D341Med (cell line): Measurements from ENCODE around the gene CDH11.
A peak's percentile ranks its signal among the peaks of the same experiment; 100 is the strongest.

Experiments used
- DNase-seq: peaks from one replicate; pipeline ENCODE4 v3.0.0; 2012; ENCODE audit warnings: low spot score

The CDH11 gene

DNA sequence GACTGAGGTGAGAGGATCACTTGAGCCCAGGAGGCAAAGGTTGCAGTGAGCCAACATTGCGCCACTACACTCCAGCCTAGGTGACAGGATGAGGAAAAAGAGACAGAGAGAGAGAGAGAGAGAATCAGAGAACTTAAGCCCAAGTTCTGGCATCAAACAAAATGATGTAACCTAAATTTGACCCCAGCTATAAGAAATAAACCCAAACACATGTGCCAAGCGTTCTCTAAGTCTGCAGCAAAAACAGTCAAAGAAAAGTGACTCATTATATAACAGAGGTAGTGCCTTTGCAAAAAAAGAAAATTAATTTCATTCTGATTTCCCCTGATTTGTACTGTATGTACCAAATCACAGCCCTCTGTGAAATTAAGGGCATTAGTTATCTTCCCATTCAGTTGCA lies 89.5 kb downstream of the CDH11 start:
- DNase-seq: no peak

DNA sequence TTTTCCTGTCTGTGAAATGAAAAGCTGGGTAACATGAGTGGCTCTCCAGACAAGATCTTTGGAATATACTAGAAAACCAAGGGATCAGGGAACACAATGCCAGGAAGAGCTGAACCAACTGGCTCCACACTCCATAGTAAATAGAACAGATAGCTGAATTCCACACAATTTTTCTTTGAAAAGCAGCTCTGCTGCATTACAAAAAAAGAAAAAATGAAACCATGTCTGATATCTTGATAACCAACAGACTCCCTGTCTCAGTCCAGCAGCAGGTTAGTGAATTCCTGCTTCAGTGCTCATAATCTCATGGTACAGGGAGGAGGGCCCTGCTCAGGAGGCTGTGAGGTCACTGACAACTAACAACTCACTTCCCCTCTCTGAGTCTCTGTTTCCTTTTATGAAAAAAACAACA lies 97.1 kb downstream of the CDH11 start:
- no peak for DNase-seq

DNA sequence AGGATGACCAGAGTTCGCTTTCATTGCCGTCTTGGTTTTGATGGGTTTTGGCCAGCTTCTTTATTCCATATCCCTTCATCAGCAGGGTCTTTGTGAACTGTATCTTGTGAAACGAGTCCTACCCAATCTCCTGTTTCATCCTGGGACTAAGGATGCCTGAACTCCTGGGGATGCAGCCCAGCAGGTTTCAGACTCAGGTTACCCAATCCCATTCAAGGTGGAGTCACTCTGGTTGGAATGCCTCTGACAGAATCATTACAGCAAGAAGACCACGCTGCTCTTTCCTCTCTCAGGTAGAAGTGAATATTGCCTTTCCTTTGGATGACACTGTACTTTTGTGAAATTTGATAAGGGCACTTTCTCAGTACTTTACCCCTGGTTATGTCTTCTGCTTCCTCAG lies 98.1 kb downstream of the CDH11 start:
- DNase-seq: no peak

DNA sequence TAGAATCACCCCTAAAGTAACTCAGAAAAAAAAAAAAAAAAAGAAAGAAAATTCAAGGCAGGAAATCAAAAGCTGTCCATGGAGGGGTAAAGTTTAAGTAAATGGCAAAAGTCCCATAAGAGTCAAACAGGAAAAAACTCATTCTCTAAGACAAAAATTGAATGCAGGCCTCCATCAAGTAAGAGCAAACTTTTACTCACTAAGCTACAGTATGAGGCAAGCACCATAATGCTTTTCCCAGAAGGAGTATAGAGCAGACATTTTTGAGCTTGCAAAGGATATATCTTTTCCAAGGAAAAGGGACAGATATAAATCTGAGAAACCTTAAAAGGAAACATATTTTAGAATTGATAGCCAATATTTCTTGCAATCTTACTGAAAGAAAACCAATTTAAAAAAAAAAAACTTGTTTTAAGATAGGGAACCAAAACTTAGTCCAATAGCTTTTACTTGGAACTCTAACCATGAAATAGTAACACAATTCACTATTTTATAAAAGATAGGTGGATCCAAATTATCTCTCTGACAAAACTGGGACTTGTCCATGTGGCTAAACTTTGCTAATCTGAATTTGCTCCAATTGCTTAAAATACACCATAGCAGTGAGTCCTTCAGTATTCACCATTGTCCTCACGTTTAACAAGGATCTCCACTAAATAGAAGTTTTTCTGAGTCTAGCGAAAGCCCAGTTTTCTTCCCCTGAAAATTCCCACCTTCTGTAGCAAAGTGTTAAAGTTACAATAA lies 99.8 kb downstream of the CDH11 start:
- DNase-seq: no peak

DNA sequence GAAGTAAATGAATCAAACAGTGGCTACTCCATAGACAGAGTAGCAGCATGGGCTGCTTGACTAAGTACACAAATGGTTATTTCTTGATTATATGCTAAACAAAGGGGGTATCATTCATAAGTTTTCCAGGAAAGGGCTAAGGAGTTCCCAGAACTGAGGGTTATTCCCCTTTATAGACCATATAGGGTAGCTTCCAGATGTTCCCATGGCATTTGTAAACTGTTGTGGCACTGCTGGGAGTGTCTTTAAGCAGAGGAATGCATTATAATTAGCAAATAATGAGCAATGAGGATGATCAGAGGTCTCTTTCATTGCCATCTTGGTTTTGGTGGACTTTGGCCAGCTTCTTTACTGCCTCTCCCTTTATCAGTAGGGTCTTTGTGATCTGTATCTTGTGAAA lies 105.1 kb downstream of the CDH11 start:
- no peak for DNase-seq

DNA sequence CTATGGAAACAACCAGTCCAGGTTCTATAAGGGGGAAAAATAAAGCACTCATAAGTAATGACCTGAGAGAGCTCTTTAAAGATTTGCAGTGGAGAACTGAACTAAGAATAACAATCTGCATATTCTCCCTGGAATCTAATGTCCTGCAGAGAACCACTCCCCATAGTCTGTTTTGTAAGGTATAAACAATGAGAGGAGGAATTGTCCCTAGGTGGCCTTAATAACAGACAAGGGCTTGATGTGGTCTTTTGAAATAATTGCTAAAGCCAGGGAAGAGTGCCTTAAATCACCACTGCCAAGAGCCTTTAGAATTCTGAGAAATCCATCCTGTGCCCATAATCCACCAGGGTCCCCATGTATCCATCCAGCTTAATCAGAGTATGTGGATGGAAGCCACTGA lies 106.3 kb downstream of the CDH11 start:
- no peak for DNase-seq

DNA sequence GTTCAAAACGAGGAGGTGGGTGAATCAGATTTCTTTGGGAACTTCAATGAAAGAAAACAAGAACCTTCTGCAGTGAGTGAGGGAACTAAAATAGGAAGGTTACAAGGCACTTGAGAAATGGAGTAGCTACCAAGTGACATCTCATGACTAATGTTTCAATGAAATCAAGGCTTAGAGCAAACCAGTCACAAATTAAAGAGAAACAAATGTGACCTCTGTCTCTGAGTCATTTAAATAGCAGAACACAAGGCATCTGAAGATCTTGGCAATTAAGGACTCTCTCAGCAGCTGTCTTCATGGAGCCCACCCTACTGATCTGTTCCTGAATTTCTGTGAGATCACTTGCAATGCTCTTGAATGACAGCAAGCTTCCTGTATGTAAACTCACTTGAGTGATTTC lies 109.5 kb downstream of the CDH11 start:
- DNase-seq: no peak

DNA sequence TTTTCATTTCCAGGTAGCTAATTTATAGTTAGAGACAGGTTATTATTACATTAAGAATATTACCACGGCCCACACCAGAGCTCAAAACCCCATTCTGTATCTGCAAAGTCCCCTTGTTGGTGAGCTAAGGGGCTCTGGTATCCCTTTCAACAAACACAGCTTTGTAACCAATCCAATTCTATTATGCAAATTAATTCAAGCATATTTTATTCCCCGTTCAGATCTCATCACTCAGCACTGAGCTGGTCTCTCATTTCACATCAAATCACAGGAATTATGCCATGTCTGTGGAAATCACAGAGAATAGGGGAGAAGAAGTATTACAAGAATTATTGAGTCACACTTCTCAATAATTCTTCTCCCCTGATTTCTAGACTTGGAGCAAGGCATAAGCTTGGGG lies 111.7 kb downstream of the CDH11 start:
- no peak for DNase-seq

DNA sequence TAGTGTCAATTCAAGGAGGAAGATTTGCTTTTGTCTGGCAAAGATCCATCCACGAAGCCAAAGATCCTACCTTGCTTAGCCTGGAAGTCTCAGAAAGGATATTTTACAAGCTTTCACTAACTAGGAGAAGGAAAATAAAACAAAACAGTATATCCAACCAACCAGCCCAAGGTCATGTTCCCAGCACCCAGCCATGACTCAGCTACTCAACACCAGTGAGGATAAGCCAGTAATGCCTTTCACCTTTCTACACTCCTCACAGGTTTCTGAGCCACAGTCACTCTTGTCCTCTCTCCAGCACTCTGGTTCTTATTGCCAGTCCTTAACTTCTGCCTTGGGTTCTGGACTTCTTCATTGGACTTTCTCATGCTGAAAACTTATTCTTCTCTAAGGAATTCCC lies 116.2 kb downstream of the CDH11 start:
- no peak for DNase-seq

DNA sequence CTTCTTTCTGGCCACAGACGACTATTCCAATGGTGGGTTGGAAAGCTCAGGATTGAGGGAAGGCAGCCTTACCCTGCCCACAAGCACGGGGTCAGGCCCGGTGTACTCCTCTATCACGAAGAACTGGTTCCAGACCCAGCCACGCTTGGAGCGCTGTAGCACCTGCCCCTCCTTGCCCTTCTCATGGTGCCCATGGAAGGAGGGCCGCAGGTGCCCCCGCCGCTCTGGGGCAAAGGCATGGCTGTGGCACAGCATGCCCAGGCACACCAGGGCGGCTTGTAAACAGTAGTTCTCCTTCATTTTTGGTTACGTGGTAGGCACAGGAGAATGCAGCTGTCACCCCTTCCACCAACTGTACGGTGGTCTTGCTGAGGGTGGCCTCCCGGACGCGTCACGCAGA lies 117.3 kb downstream of the CDH11 start:
- no peak for DNase-seq

DNA sequence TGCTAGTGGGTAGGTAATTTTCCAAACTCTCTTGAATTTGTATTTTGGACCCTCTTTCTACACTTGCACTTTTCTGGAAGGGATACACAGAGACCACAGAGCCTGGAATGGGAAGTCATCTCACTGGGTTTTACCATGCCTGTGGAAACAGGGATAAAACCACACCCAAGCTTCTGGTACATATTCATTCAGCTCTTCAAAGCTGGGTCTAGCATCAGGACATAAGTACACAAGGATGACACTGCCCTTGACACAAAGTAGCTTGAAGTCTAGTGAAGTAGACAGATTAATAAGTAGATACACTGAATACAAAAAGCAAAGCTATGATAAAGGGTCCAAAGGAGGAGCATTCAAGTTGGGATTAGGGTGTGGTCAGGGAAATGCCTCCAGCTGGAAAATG lies 118.2 kb downstream of the CDH11 start:
- no peak for DNase-seq

DNA sequence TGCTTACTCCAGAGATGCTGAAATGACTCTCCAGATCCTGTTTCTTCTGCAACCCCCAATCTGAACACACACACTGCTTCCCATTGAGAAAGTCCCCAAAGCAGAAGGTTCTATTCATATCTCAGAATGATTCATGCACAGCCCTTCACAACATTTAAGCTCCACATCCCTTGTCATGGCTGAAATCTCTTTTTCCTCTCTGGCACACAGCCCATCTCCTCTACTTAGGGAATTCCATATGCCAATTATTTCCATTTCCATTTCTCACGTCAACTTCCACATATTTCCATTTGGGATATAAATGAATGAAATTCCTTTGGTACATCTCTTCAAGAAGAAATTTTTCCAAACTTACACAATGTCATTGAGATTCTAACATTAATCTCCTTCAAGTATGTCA lies 119.6 kb downstream of the CDH11 start:
- no peak for DNase-seq

DNA sequence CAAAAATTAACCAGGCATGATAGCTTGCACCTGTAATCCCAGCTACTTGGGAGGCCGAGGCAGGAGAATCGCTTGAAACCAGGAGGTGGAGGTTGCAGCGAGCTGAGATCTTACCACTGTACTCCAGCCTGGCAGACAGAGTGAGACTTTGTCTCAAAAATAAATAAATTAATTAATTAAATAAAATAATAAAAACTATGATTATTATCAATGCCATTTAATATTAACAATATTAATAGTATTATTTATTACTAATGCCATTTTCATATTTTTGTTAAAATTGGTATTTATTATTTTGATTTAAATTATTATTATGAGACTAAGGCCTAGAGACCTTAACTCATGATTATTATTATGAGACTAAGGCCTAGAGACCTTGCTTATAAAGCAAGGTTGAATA lies 121.2 kb downstream of the CDH11 start:
- no peak for DNase-seq

DNA sequence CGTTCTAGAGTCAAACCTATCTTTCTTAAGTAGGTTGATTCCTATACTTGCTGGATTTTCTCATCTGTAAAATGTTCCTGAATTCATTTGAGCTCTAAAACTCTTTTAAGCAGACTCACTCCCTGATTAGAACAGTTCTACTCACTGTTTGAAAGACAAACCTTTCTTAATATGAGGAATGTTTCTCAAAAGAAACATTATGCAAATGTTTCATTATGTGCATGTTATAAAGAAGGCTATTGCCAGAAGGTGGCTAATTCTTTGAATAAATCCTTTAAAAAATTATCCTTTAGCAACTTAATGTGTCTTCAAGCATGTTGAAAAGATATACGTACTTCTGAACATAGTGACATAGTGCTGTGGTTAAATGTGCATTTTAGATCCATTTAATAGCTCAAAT lies 124.1 kb downstream of the CDH11 start:
- no peak for DNase-seq

DNA sequence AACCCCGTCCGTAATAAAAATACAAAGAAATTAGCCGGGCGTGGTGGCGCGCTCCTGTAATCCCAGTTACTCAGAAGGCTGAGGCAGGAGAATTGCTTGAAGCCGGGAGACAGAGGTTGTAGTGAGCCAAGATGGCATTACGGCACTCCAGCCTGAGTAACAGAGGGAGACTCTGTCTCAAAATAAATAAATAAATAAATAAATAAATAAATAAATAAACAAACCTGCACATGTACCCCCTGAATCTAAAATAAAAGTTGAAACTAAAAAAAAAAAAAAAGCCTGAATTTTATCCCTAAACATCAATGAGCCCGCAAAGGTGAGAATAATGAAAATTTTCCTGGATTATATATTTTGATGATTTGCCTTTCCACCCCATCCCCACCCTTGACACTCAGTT lies 124.7 kb downstream of the CDH11 start:
- no peak for DNase-seq

DNA sequence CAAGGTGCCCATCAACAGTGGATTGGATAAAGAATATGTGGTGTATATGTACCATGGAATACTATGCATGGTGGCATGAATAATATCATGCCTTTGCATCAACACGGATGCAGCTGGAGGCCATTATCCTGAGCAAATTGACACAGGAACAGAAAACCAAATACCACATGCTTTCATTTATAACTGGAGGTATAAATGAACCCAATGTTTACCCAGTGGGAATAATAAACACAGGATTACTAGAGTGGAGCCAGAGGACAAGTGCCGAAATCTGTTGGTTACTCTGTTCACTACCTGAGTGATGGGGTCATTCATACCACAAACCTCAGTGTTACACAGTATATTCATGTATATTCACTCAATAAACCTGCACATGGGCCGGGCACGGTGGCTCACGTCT lies 125.2 kb downstream of the CDH11 start:
- no peak for DNase-seq

DNA sequence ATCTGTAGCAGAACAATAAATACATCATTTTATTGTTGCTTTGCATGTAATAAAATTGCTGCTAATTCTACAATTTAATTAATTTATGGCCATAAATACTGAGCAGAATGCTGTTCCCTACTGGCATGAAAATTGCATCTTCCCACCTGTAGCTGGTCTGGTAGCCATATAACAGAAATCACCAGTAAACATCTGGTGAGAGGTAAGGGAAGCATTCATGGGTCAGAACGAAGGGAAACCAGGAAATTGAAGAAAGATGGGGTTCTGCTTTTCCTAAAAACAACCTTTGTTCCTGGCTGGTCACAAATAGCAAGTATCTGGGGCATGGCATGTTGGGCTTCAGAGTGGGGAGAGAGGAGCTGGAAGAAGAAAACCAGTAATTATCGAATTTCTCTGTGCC lies 128.4 kb downstream of the CDH11 start:
- DNase-seq: no peak

DNA sequence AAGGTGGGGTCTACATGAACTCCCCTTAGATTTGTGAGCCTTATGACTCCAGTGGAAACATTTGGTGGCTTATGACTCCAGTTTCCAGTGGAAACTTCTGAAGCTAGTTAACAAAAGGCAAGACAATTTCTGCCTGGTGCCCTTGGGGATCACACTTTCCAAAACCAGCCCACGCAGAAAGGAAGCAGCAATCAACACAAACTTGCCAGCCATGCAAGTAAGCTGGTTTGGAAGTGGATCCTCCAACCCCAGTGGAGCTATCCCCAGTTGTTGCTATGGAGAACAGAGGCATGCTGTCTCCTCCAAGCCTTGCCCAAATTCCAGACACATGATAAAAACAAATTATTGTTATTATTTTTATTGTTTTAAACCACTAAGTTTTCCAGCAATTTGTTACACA lies 130.9 kb downstream of the CDH11 start:
- DNase-seq: no peak

DNA sequence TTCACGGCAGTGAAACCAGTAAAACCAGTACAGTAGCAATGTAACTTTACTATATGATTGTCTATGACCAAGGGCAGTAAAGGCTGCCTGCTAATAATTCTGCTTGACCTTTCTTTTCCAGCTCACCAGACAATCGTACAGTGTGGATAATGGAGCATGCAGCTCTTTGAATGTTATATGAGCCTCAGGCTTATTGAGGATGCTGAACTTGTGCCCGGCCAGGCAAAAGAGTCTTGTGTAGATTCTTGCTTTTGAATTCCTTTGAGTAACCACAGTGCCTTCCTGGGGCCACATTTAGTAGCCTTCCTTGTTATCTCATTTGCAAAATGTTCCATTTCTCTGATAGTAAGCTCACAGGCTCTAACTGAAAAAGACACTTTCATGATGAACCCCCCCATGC lies 131.8 kb downstream of the CDH11 start:
- no peak for DNase-seq

DNA sequence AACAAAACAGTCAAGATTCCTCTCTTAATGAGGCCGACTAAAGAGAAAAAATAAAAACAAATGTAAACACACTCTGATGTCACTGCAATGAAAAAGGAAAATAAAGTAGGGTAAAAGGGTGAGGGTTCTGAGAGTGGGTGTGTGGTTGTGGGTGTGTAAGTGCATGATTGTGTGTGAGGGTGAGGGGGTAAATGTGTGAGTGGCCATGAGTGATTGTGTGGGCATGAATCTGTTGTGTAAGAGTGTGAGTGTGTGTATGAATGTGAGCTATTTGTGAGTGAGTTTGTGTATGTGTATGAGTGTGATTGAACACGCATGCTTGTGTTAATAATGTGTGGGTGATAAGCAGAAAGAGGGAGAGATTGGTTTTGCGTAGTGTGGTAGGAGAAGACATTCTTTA lies 132.8 kb downstream of the CDH11 start:
- DNase-seq: no peak

DNA sequence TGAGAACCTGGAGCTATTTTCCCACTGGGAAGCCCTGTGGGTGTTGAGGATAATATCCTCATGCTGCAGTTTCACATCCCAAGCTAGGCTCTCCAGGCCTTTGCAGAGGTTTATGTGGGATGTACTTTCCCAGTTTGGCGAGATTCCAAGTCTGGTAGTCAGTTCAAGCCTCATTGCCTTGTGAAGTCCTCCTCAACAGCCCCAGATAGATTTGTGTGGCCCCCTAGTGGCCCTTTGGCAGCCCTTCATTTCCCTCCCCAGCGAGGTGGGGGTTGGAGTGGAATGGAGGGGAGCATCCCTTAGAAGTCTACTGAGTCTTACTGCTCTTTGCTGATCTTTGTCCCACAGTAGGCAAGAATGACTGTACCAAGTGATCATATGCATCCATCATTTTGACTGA lies 137.9 kb downstream of the CDH11 start:
- DNase-seq: peak; percentile 51

DNA sequence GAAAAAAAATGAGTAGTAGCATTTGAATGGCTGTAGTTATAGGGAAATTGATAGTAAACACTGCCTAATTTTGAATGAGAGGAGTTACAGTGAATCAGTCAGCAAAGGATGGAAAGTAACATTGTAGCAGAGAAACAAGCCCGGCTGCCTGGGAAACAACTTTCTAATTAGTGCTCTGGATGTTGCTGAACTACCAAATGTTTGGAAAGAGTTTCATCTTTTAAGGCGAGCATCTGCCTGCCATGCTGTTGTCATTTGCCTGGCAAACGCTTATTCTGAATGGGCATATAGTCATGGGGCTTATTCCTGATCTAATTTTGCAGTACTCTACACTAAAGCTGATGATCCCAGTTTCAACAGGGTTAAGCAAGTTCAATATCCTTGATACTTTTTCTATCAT lies 138.6 kb downstream of the CDH11 start:
- DNase-seq: no peak

DNA sequence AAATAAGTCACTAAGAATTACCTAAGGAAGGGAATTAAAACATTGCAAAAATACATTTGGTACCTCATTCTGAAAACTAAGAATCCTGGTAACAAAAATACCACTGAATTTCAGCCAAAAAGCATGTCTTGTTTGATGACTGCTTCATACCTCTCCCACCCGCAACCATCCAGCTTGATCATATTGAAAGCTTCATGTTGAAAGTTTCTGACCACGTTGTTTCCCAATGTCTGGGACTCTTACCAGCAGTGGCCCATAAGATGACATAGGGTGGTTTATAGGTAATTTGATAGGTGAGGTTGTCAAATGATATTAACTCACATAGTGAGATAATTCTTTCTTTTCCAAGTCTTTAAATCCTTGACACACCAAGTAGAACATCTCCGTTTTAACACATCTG lies 139.3 kb downstream of the CDH11 start:
- no peak for DNase-seq

DNA sequence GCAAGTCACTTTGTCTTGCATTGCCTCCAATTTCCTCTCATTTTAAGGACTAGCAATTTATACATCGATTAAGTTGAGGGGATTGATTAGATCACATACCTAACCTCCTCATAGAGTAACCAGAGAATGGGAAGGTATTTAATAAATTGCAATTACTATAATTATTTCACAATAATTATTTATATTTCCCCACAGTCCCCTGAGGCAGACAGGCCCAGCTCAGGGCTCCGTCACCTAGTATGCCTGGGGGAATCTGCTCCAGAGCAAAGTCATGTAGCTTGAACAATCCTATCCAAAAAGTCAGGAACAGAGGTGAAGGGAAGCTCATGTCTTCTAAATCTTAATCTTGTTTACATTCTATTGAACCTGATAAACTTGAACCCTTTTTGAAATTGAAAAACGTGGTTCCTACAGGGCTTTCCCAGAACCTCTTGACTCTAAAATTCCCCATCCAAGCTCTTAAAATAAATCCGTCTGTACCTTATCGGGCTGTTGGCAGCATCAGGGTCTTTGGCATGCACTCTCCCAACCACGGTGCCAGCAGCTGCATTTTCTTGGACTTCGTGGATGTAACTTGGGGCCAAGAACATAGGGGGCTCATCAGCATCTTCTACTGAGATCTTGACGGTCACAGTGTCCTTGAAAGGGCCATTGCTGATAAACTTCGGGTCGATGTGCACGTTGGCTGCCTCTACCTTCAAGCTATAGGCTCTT lies 140.1 kb downstream of the CDH11 start:
- no peak for DNase-seq
